Measurements from ENCODE around the gene SERPINA12. TPM values are rescaled to one million over a fixed set of nuclear protein-coding genes. Genes with fewer than 3 reads are reported as not detected.

Gene SERPINA12
- total RNA-seq, 4 donors from 2014 or later, result not detected

DNA sequence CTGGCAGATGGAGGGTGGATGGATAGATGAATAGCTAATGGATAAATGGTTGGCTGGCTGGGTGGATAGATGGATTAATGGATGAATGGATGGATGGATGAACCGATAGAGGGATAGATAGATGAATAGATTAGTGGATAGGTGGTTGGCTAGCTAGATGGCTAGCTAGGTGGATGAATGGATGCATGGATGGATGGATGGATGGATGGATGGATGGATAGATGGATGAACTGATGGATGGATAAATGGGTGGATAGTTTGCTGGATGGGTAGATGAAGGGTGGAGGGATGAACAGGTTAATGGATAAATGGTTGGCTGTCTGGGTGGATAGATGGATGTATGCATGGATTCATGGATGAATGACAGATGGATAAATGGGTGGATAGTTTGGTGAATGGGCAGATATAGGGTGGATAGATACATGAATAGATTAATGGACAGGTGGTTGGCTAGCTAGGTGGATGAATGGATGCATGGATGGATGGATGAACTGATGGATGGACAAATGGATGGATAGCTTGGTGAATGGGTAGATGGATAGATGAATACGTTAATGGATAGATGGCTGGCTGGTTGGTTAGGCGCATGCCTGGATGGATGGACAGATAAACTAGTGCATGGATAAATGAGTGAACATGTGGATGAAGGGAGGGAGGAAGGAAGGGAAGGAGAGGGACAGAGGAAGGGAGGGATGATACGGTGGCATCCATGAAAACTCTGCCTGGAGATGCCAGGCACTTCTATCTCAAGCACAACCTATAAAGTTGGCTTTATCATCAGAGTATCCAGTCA, 41.3 kb downstream of the SERPINA12 start:
- Histone ChIP-seq H3K27me3 (no peaks in the 10 kb centered on the region), H3K4me3 (no peak overlapping the region), H3K36me3 (no peaks in the 10 kb centered on the region), H3K27ac (no peak overlapping the region), H3K9me3 (peaks cover 0 to 7% (median 2%) of the 10 kb centered on the region in 4 donors), H3K4me1 (no peaks in the 10 kb centered on the region)
- no peak for DNase-seq
- TF ChIP-seq POLR2A (IDR thresholded peaks at IDR 0.05), result no peak
- TF ChIP-seq, protein P1, sequence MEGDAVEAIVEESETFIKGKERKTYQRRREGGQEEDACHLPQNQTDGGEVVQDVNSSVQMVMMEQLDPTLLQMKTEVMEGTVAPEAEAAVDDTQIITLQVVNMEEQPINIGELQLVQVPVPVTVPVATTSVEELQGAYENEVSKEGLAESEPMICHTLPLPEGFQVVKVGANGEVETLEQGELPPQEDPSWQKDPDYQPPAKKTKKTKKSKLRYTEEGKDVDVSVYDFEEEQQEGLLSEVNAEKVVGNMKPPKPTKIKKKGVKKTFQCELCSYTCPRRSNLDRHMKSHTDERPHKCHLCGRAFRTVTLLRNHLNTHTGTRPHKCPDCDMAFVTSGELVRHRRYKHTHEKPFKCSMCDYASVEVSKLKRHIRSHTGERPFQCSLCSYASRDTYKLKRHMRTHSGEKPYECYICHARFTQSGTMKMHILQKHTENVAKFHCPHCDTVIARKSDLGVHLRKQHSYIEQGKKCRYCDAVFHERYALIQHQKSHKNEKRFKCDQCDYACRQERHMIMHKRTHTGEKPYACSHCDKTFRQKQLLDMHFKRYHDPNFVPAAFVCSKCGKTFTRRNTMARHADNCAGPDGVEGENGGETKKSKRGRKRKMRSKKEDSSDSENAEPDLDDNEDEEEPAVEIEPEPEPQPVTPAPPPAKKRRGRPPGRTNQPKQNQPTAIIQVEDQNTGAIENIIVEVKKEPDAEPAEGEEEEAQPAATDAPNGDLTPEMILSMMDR (IDR thresholded peaks at IDR 0.05), result no peak

DNA sequence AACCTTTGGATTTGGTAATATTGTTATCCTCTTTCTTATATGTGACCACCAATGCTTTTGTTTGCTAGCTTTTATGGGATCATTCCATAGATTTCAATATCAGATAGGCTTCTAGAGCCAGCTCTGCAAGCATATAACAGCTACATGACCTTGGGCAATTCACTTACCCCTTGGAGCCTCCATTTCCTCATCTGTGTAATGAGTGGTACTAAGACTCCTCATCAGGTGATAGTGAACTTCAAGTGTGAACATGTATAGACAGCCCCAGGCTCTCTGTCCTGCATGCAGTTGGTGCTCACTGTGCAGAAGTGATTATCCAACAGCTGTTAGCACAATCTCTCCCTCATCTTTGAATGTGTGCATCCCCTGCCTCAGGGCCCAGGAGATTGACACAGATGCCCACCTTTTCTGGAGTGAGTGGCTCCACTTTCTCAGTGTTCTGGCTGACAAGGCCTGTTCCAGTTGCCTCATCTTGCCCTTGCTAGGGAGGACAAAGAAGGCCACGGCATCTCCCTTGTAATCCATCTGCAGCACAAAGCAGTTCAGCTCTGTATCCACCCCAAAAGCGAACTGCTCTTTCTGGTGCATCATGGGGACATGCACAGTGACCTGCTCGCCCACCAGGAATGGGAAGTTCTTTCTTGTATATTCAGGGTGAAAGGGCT, 42.4 kb downstream of the SERPINA12 start:
- TF ChIP-seq, protein P1 (IDR thresholded peaks at IDR 0.05), result no peak
- no peak for TF ChIP-seq POLR2A (IDR thresholded peaks at IDR 0.05)
- no peak overlapping the region for H3K27ac ChIP-seq
- no peaks in the 10 kb centered on the region for H3K27me3 ChIP-seq
- H3K4me3 ChIP-seq, result no peak overlapping the region
- DNase-seq, result no peak
- H3K36me3 ChIP-seq, result no peaks in the 10 kb centered on the region
- peaks cover 0 to 7% (median 2%) of the 10 kb centered on the region in 4 donors for H3K9me3 ChIP-seq
- no peaks in the 10 kb centered on the region for H3K4me1 ChIP-seq

DNA sequence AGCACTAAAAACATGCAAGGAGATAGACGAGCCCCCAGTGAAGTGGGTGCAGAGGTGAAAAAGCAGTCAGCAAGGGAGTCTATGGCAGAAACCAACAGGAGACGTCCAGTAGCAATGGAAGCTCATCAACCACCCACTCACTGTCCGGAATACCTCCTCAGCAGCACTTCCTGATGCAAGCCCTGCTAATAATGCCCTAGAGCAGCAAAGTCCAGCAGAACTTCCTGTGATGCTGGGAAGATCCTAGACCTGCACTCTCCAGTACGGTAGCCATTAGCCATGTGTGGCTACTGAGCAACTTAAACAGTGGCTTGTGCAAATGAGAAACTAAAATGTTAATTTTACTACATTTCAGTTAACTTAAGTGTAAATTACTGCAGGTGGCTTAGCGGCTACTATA, 44.2 kb downstream of the SERPINA12 start:
- TF ChIP-seq, protein P1 (IDR thresholded peaks at IDR 0.05), result no peak
- TF ChIP-seq POLR2A (IDR thresholded peaks at IDR 0.05), result no peak
- no peak for DNase-seq
- Histone ChIP-seq H3K27me3 (no peaks in the 10 kb centered on the region), H3K4me3 (no peak overlapping the region), H3K9me3 (peaks cover 0 to 7% (median 2%) of the 10 kb centered on the region in 4 donors), H3K27ac (no peak overlapping the region), H3K36me3 (no peaks in the 10 kb centered on the region), H3K4me1 (no peaks in the 10 kb centered on the region)

DNA sequence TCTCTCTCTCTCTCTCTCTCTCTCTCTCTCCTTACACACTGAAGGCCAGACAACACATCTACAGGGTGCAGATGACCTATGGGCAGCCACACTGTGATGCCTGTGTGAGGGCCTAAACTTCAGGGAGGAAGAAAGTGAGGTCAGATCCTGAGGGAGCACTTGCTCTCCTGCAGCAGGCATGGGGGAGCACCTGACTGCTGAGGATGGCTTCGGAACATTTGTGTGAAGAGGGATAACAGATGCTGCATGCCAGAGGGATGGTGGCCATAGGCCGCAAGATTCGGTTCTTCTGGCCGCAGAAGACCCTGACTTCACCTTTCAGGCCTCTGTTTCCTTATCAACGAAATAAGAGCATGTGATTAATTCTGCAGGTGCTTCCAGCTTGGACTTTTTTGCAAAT, 45.0 kb downstream of the SERPINA12 start:
- Histone ChIP-seq H3K9me3 (peaks cover 0 to 7% (median 2%) of the 10 kb centered on the region in 4 donors), H3K27ac (no peak overlapping the region), H3K27me3 (no peaks in the 10 kb centered on the region), H3K4me1 (no peaks in the 10 kb centered on the region), H3K36me3 (no peaks in the 10 kb centered on the region), H3K4me3 (no peak overlapping the region)
- no peak for TF ChIP-seq POLR2A (IDR thresholded peaks at IDR 0.05)
- TF ChIP-seq, protein P1 (IDR thresholded peaks at IDR 0.05), result no peak
- DNase-seq, result no peak

DNA sequence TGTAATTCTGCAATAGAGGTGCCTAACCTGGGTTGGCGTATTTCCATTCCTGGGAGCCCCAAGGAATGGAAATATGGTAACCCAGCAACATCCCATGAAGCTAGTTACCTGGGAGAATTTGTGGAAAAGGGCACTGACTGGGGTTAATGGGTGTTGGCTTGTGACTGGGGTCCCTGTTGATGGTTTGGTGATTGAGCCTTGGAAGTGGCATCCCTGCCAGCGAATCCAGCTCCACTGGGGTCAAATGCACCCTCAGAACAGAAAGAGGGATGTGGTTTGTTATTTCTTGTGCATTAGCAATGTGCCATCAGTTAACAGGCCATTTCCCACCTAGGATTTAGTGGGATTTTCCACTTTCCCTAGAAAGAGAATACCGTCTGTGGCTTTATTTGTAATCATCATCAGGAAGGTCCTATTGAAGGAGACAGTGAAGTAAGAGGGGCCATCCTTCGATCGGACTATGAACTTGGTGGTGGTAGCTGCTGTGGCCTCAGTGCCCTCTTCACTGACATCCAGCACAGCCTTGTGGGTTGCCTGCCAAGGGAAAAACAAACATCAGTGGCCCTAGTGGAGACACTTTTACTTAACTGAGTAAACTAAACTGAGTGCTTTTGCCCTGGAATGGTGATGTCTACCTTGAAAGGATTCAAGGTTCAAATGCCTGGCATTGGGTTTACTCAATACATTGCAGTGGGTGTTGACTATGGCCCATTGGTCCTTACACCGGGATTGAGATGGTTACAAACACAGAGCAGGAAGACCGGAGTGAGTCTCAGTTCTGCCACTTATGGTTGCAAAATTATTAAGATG, 46.3 kb downstream of the SERPINA12 start:
- peaks cover 0 to 7% (median 2%) of the 10 kb centered on the region in 4 donors for H3K9me3 ChIP-seq
- no peaks in the 10 kb centered on the region for H3K27me3 ChIP-seq
- TF ChIP-seq POLR2A (IDR thresholded peaks at IDR 0.05), result no peak
- TF ChIP-seq, protein P1 (IDR thresholded peaks at IDR 0.05), result no peak
- H3K27ac ChIP-seq, result no peak overlapping the region
- no peaks in the 10 kb centered on the region for H3K4me1 ChIP-seq
- no peaks in the 10 kb centered on the region for H3K36me3 ChIP-seq
- H3K4me3 ChIP-seq, result no peak overlapping the region
- no peak for DNase-seq
